ENCODE measurements around the gene WDR59.
"Not testable (repeated sequence)": the region's sequence is repeated elsewhere in the genome, so short reads cannot be mapped to it uniquely, and the experiment has no call there.

Gene WDR59

DNA sequence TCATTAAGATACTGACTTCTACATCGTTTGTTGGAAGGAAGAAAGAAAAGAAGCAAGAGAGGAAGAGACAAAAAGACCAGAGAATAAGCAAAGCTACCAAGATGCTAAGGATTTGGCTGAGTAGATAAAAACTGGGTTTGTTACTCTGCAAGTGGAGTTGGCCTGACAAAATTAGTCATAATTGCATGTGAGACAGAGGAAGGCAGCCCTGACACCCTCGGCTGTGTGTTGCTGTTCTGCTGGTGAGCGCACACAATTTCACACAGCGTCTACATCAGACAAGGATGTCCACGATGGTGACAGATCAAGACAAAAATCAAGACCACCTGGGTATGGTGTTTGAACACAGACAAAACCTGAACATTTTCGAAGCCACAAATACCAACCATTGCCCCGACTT is 134.9 kb downstream of the WDR59 start:
- no peak for DNase-seq (ENCODE audit: low read depth)

DNA sequence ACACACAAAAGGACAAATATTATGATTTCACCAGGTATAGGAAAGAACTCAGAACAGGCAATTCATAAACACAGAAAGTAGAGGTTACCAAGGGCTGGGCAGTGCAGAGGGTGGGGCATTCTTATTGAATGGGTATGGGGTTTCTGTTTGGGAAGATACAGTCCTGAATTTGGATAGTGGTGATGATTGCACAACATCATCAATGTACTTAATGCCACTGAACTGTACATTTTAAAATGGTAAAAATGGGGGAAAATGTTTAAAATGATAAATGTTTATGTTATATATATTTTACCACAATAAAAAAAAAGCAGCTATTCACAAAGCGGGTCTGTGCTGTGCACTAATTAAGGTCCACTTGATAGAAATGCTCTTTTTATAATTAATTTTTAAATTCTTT is 137.7 kb downstream of the WDR59 start:
- no peak for DNase-seq (ENCODE audit: low read depth)

DNA sequence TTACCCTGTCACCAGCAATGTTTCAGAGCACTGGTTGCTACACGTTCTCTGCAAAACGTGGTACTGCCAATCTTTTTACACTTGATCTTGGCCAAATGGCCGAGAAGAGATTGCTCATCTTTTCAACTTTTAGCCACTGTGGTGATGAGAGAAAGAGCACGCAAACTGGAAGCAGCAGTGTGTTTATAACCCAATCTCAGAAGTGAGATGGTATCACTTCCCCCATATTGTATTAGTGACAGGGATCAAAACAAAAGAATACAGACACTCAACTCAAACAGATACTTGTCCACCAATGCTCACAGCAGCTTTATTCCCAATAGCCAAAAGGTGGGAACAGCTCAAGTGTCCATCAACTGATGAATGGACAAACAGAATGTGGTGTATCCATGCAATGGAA is 138.2 kb downstream of the WDR59 start:
- no peak for DNase-seq (ENCODE audit: low read depth)

DNA sequence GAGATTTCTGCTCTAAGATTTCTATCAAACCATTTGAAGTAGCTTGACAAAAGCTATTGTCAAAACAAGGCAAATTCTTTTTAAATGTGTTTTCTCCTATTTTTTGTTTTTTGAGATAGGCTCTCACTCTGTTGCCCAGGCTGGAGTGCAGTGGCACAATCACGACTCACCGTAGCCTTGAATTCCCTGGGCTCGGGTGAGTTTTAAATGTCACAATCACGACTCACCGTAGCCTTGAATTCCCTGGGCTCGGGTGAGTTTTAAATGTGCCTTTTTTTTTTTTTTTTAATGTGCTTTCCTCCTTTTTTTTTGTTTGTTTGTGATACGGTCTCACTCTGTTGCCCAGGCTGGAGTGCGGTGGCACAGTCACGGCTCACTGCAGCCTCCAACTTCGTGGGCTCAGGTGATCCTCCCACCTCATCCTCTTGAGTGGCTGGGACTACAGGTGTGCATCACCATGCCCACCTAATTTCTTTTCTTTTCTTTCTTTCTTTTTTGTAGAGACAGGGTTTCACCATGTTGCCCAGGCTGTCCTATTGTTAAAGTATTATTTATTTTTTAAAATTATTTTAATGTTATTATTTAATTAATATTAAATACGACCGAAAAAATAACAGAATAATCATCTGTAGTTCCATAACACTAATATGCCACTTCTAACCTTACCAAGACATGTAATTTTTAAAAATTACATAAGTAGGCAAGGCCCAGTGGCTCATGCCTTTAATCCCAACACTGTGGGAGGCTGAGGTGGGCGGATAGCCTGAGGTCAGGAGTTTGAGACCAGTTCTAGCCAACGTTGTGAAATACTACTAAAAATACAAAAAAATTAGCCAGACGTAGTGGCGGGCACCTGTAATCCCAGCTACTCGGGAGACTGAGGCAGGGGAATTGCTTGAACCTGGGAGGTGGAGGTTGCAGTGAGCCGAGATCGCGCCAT is 140.6 kb downstream of the WDR59 start:
- no peak for DNase-seq (ENCODE audit: low read depth)

DNA sequence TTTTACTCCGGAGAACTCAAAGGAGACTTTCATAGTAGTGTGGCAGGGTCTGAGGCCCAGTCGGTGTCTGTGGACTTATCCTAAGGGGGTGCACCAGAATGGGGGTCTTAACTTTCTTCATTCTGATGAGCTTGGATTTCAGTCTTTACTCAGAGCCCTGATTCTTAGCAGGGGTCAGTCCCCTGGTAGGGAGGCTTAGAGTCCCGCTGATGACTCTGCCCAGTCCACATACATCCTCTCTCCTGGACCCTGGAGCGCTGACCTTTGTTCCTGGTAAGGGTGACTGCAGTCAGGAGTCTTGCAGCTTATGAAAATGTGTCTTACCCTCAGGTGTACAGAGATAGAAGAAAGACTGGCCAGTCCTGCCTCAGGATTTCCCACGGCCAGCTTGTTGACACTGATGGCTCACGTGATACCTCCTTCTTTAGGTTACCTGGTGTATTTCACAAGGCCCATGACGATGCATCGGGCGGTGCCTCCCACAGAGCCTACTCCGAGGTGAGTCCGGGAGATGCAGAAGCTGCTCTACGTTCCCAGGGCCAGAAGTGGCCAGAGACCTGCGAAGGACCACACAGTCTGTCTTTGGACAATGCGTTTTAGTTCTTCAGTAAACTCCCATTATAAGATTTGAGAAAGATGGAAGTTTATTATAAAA is 141.4 kb downstream of the WDR59 start:
- not testable (repeated sequence) for DNase-seq (ENCODE audit: low read depth)

DNA sequence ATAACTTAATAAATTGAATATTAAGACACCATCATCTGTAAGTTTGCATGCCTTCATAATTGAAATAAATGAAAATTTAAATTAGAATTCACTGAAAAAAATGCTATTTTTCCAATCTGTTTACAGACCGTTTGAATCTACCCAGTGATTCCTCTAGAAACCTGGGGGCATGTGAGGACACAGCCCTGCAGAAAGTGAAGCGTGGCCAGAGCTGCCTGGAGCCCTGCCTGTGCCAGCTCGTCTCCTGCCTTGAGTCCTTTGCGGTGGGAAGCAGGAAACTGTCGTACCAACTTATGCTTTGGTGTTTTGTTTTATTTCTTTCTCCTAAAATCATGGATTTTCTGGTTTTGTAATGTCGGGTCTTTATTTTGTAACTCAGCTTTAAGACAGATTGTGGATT is 142.5 kb downstream of the WDR59 start:
- no peak for DNase-seq (ENCODE audit: low read depth)

DNA sequence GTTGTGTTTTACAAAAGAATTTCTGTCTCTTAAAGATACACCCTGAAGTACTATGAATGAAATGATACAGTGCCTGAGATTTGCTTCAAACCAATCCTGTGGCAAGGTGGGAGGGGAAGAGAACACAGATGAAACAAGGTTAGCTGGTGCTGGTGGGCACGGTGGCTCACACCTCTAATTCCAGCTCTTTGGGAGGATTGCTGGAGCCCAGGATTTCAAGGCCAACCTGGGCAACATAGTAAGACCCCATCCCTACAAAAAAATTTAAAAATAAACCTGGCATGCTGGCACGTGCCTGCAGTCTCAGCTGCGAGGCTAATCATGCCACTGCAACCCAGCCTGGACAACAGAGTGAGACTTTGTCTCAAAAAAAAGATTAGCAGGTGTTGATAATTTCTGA is 143.0 kb downstream of the WDR59 start:
- no peak for DNase-seq (ENCODE audit: low read depth)

DNA sequence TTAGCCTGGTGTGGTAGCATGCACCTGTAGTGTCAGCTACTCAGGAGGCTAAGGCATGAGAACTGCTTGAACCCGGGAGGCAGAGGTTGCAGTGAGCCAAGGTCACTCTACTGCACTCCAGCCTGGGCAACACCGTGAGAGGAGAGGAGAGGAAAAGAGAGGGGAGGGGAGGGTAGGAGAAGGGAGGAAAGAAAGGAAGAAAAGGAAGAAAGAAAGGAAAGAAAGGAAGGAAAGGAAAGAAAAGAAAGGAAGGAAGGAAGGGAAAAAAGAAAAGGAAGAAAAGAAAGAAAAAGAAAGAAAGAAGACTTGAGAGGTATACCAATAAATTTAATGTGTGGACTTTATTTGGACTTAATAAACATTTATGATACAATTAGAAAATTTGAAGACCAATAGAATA is 143.5 kb downstream of the WDR59 start:
- DNase-seq (ENCODE audit: low read depth): no peak

DNA sequence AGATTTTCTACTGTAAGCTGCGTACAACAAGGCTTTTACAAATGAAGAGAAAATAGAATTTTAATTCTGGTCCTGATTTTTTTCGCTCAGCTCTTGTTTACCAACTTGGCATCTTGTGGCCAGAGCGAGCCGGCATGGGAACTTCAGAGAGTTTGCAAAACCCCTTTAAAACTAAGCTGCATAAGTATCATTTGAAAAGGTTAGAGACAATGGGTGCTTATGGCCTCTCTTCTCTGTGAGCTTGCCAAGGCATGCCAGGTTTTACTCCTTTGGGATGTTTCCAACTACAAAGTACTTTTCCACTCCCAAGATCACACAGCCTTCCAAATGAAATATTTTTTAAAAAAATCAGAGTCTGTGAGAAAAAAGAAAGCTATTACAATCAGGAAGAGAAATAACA is 147.9 kb downstream of the WDR59 start:
- no peak for DNase-seq (ENCODE audit: low read depth)

DNA sequence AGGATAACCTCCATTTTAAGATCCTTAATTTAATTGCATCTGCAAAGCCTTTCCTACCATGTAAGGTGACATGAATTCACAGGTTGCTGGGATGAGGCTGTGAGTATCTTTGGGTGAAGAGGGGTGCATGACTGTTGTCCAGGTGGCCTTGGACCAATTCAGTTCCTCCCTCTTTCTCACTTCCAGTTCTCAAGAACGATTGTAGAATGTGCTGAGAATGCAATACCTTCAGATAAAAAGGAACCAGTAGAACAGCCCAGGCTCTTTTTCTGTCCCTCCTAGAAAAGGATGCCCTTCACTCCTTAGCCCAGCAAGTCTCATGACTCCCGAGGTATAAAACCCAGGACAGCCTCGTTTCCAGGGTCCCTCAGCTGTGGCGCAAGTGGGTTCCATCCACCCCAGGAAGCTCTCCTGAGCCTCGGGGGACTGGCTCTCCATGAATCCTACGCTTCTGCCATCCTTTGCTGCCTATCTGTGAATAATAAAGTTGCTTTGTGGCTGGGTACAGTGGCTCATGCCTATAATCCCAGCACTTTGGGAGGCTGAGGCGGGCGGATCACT is 148.7 kb downstream of the WDR59 start:
- DNase-seq (ENCODE audit: low read depth): no peak

DNA sequence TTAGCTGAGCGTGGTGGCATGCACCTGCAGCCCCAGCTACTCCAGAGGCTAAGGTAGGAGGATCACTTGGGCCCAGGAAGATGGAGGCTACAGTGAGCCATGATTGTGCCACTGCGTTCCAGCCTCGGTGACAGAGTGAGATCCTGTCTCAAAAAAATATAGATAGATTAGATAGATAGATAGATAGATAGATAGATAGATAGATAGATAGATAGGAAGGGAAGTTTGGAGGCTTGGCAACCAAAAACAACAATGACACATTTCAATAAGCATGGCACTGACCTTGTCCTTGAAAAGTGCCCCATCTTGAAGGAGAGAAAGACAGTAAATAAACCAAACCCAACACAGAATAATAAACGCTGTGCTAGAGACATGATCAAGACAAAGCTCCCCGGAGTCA is 152.7 kb downstream of the WDR59 start:
- DNase-seq (ENCODE audit: low read depth): no peak

DNA sequence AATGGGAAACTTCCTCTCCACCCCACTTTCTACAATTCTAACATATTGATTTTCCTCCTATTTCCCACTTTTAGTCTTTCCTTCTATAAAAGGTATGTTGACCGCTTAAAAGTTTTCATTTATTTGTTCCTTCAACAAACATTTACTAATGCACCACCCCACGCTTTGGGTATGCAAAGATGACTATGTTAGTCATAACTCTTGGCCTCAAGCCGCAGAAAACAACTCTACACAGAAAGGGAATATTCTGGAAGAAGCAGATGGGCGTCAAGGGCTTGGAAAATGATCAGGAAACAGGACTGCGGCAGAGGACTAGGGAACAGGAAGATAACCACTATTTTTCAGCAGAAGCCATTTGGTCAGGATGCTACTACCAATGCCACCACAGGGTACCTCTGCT is 153.5 kb downstream of the WDR59 start:
- DNase-seq (ENCODE audit: low read depth): no peak

DNA sequence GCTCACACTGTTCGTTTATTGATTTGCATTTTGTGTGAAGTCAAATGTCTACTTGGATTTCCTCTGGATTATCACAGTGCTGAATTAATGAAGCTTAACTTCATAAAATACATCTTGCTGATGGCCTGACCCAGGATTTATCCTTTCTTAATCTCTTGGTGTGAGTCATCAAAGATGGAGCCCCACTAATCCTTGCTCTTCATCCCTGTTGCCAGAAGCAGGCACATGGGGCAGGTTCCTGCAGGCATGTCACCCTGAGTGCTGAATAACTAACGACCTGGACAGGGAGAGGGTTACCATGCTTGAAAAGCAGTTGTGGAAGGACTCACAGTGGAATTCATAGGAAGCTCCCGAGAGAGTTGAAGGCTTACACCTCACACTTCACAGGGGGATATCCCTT is 154.3 kb downstream of the WDR59 start:
- DNase-seq (ENCODE audit: low read depth): no peak

DNA sequence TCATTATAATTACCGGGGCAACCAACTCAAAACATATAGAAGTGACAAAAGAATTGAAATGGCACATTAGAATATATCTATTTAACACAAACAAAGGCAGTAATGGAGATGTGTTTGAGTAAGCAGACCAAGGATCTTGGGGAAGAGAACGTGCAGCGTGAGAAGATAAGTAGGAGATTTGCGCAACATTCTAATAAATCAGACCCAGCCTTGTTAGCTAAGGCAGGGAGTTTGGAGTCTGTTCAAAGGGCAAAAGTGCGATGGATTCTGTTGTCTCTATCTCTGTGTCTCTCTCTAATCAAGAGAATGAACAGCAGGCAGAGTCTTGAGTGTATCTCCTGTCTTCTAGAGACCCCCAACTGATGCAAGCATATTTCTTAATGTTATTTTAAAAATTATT is 155.3 kb downstream of the WDR59 start:
- DNase-seq (ENCODE audit: low read depth): no peak

DNA sequence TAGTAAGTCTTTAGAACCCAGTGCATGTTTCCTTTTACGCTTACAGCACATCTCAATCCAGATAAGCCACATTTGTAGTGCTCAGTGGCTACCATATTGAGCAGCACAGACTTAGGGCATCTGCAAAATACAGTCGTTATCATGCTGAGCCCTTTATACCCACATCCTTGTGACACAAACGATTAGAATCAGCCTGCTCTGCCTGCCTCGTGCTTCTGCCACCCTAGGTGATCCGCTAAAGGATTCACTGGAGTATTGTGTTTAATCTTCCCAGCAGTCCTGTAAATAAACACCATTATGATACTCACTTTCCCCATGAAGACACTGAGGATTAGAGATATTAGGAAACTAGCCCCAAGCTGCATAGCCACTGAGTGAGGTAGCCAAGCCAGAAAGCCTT is 159.0 kb downstream of the WDR59 start:
- DNase-seq (ENCODE audit: low read depth): no peak

DNA sequence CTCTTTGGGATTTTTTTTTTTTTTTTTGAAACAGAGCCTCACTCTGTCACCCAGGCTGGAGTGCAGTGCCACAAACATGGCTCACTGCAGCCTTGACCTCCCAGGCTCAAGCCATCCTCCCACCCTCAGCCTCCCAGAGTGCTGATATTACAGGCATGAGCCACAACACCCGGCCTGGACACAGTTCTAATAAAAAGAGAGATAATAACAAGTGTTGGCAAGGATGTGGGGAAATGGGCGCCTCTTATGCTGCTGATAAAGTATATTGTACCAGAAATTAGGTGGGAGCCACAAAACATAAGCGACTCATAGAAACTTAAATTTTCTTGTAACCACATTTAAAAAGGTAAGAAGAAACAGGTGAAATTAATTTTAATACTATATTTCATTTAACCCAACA is 159.9 kb downstream of the WDR59 start:
- no peak for DNase-seq (ENCODE audit: low read depth)

All from CMK (cell line).